Astrocyte (in vitro differentiated cells and primary cell): ENCODE measurements around the gene PRKCH. TPM values are rescaled to one million over a fixed set of nuclear protein-coding genes. Genes with fewer than 3 reads are reported as not detected.
A peak's percentile ranks its signal among the peaks of the same experiment; 100 is the strongest.

ENCODE experiments used
- DNase-seq: peaks from one replicate; pipeline ENCODE4 v3.0.0-alpha.2; 2010; ENCODE audit warnings: low read depth
- FAIRE-seq: peaks from 2 replicates; lab custom pipeline; 2011; peaks lifted over from hg19 to GRCh38; lab: Jason Lieb, UNC
- H2AFZ ChIP-seq: 2 replicates; pipeline ENCODE4 v1.6.0; 2012; ENCODE audit warnings: low read depth, low read length, inconsistent platforms
- H3K27ac ChIP-seq: 2 replicates; pipeline ENCODE4 v1.5.1; 2011; ENCODE audit warnings: low read depth, low read length, inconsistent platforms
- H3K27me3 ChIP-seq: 2 replicates; pipeline ENCODE4 v1.6.0; 2011; ENCODE audit warnings: low read length, inconsistent platforms; ENCODE audit not compliant: insufficient read depth
- H3K36me3 ChIP-seq: 2 replicates; pipeline ENCODE4 v1.5.1; 2011; ENCODE audit warnings: low read length, inconsistent platforms; ENCODE audit not compliant: insufficient read depth
- H3K4me1 ChIP-seq: 2 replicates; pipeline ENCODE4 v1.5.1; 2011; ENCODE audit warnings: low read length, inconsistent platforms; ENCODE audit not compliant: insufficient read depth
- H3K4me2 ChIP-seq: 2 replicates; pipeline ENCODE4 v1.6.0; 2012; ENCODE audit warnings: low read length, inconsistent platforms
- H3K4me3 ChIP-seq: 2 replicates; pipeline ENCODE4 v1.5.1; 2011; ENCODE audit warnings: low read depth, mild to moderate bottlenecking, low read length, inconsistent platforms; ENCODE audit not compliant: insufficient read depth
- H3K79me2 ChIP-seq: 2 replicates; pipeline ENCODE4 v1.6.0; 2012; ENCODE audit warnings: mild to moderate bottlenecking, low read length, inconsistent platforms; ENCODE audit not compliant: insufficient read depth
- H3K9ac ChIP-seq: 2 replicates; pipeline ENCODE4 v1.6.0; 2012; ENCODE audit warnings: mild to moderate bottlenecking, low read length, inconsistent platforms
- H3K9me3 ChIP-seq: 2 replicates; pipeline ENCODE4 v1.5.1; 2012; ENCODE audit warnings: low read depth, mild to moderate bottlenecking, low read length, inconsistent platforms; ENCODE audit not compliant: insufficient read depth
- H4K20me1 ChIP-seq: 2 replicates; pipeline ENCODE4 v1.6.0; 2012; ENCODE audit warnings: low read length, inconsistent platforms; ENCODE audit not compliant: insufficient read depth
- H3K27ac Mint-ChIP-seq: one replicate; pipeline ENCODE4 v1.8.0; 2021; ENCODE audit warnings: mild to moderate bottlenecking, mixed read lengths; ENCODE audit not compliant: unreplicated experiment
- H3K27me3 Mint-ChIP-seq: one replicate; pipeline ENCODE4 v1.8.0; 2021; ENCODE audit warnings: low read depth, mixed read lengths; ENCODE audit not compliant: unreplicated experiment
- H3K36me3 Mint-ChIP-seq: one replicate; pipeline ENCODE4 v1.8.0; 2021; ENCODE audit warnings: low read depth, mixed read lengths; ENCODE audit not compliant: unreplicated experiment
- H3K4me1 Mint-ChIP-seq: one replicate; pipeline ENCODE4 v1.8.0; 2021; ENCODE audit warnings: low read depth, mixed read lengths; ENCODE audit not compliant: unreplicated experiment
- H3K4me3 Mint-ChIP-seq: one replicate; pipeline ENCODE4 v1.8.0; 2021; ENCODE audit warnings: mild to moderate bottlenecking, moderate library complexity, mixed read lengths; ENCODE audit not compliant: unreplicated experiment
- H3K9me3 Mint-ChIP-seq: one replicate; pipeline ENCODE4 v1.8.0; 2021; ENCODE audit warnings: mild to moderate bottlenecking, mixed read lengths; ENCODE audit not compliant: unreplicated experiment
- EZH2 ChIP-seq: IDR thresholded peaks from 2 replicates; pipeline ENCODE4 v1.6.1; 2012; ENCODE audit warnings: mild to moderate bottlenecking, low read length, inconsistent platforms; ENCODE audit not compliant: insufficient read depth
- total RNA-seq: library from RNA; stranded (reverse); gene quantifications from 2 replicates; pipeline ENCODE4 v1.2.1, GENCODE V29; 2021
- TF ChIP-seq, protein P1 (sequence below): IDR thresholded peaks from 2 replicates; pipeline ENCODE4 v1.5.1; 2011; ENCODE audit warnings: low read depth, mild to moderate bottlenecking, inconsistent platforms, low read length, moderate library complexity; ENCODE audit not compliant: insufficient read depth

Gene PRKCH
- total RNA-seq, 1 donor from 2014 or later, result 6.0 TPM

GRCh38 chr14:61419201-61419600 lies 97.8 kb downstream of the PRKCH start:
- DNase-seq, result no peak
- no peak overlapping the region for H3K27ac ChIP-seq
- H3K27me3 Mint-ChIP-seq, result peaks cover 2% of the 10 kb centered on the region
- H3K27ac Mint-ChIP-seq, result no peak overlapping the region
- H3K4me3 Mint-ChIP-seq, result no peak overlapping the region
- no peaks in the 10 kb centered on the region for H3K36me3 ChIP-seq
- H3K4me2 ChIP-seq, result no peak overlapping the region
- no peaks in the 10 kb centered on the region for H3K4me1 ChIP-seq
- H3K9me3 ChIP-seq, result no peaks in the 10 kb centered on the region
- no peak for FAIRE-seq
- H2AFZ ChIP-seq, result no peak overlapping the region
- no peak for TF ChIP-seq EZH2
- TF ChIP-seq, protein P1, sequence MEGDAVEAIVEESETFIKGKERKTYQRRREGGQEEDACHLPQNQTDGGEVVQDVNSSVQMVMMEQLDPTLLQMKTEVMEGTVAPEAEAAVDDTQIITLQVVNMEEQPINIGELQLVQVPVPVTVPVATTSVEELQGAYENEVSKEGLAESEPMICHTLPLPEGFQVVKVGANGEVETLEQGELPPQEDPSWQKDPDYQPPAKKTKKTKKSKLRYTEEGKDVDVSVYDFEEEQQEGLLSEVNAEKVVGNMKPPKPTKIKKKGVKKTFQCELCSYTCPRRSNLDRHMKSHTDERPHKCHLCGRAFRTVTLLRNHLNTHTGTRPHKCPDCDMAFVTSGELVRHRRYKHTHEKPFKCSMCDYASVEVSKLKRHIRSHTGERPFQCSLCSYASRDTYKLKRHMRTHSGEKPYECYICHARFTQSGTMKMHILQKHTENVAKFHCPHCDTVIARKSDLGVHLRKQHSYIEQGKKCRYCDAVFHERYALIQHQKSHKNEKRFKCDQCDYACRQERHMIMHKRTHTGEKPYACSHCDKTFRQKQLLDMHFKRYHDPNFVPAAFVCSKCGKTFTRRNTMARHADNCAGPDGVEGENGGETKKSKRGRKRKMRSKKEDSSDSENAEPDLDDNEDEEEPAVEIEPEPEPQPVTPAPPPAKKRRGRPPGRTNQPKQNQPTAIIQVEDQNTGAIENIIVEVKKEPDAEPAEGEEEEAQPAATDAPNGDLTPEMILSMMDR, result no peak
- H4K20me1 ChIP-seq, result no peaks in the 10 kb centered on the region
- H3K4me3 ChIP-seq, result no peak overlapping the region
- H3K9me3 Mint-ChIP-seq, result peaks cover under 1% of the 10 kb centered on the region
- no peaks in the 10 kb centered on the region for H3K79me2 ChIP-seq
- H3K9ac ChIP-seq, result no peak overlapping the region
- H3K27me3 ChIP-seq, result no peaks in the 10 kb centered on the region
- H3K36me3 Mint-ChIP-seq, result peaks cover under 1% of the 10 kb centered on the region
- H3K4me1 Mint-ChIP-seq, result peaks cover 7% of the 10 kb centered on the region

DNA sequence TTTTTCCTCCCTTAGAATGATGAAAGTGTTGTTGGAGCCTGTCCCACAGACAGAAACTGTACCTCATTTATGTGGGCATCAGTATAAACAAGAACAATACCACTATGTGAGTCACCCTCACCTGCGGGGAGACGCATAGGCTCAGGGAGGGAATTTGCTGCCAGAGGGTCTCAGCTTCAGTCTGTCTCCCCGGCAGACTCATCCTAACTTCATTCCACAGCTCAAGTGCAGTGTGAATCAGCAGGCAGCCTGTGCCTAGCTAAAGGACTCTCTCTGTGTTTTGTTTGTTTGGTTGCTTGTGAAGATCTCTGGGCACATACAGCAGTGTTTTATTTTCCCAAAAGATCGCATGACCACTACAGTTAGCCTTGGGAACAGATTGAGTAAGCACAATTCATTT lies 98.9 kb downstream of the PRKCH start:
- Histone ChIP-seq H3K4me3 (no peak overlapping the region), H4K20me1 (no peaks in the 10 kb centered on the region), H2AFZ (peak overlapping the region; percentile 32), H3K27ac (no peak overlapping the region), H3K4me1 (no peaks in the 10 kb centered on the region), H3K4me2 (no peak overlapping the region), H3K36me3 (no peaks in the 10 kb centered on the region), H3K79me2 (no peaks in the 10 kb centered on the region), H3K9ac (no peak overlapping the region), H3K27me3 (no peaks in the 10 kb centered on the region), H3K9me3 (no peaks in the 10 kb centered on the region)
- H3K27ac Mint-ChIP-seq, result no peak overlapping the region
- H3K27me3 Mint-ChIP-seq, result peaks cover 2% of the 10 kb centered on the region
- H3K9me3 Mint-ChIP-seq, result peaks cover 2% of the 10 kb centered on the region
- H3K36me3 Mint-ChIP-seq, result peaks cover 3% of the 10 kb centered on the region
- no peak overlapping the region for H3K4me3 Mint-ChIP-seq
- DNase-seq (peak; percentile 7), FAIRE-seq (no peak)
- H3K4me1 Mint-ChIP-seq, result peaks cover 7% of the 10 kb centered on the region
- TF ChIP-seq, protein P1, result no peak
- TF ChIP-seq EZH2, result no peak

DNA sequence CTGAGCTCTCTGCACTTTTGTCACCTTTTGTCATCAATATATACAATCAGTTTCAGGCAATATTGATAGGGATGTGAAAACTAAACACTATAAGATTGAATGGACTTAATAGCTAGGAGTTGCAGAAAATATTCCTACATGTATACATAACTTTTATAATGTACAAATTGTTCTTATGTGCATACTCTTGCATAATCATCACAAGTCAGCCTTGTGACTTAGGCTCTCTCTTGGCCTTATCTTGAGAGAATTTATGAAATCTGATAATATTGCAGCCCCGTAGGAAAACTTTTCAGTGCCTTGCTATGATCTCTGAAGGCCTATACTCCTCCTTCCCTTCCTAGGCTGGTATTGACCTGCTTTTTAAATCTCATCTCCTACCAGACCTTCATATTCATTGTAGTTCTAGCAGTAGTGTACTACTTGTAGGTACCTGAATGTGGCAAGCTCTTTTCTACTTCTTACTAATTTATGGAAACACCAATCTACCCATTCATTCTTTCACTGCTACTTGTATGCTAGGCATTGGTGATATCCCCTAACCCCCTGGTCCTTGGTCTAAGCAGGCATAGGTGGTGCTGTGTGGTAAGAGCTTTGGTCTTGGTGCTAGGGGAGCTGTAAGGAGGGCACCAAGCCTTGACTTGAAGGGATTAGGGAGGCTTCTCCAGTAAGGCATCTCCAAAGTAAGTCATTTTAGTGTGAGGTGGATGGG lies 100.0 kb downstream of the PRKCH start:
- Histone ChIP-seq H3K9ac (no peak overlapping the region), H3K9me3 (no peaks in the 10 kb centered on the region), H3K79me2 (no peaks in the 10 kb centered on the region), H4K20me1 (no peaks in the 10 kb centered on the region), H3K4me1 (no peaks in the 10 kb centered on the region), H3K36me3 (no peaks in the 10 kb centered on the region), H3K4me3 (no peak overlapping the region), H2AFZ (no peak overlapping the region), H3K4me2 (no peak overlapping the region), H3K27ac (no peak overlapping the region), H3K27me3 (no peaks in the 10 kb centered on the region)
- DNase-seq (no peak), FAIRE-seq (no peak)
- Mint-ChIP-seq H3K4me1 (peaks cover 7% of the 10 kb centered on the region), H3K27ac (no peak overlapping the region), H3K36me3 (peaks cover 3% of the 10 kb centered on the region), H3K27me3 (peaks cover 2% of the 10 kb centered on the region), H3K9me3 (peaks cover 2% of the 10 kb centered on the region), H3K4me3 (no peak overlapping the region)
- TF ChIP-seq, protein P1, result no peak
- TF ChIP-seq EZH2, result no peak
